PC-9 (cell line): ENCODE data around the gene STK39. TPM values are rescaled to one million over a fixed set of nuclear protein-coding genes. Genes with fewer than 3 reads are reported as not detected.

Experiments used
- BruUV-seq: library from RNA; stranded (reverse); fragments of 400-500 nt; replicated peaks from 2 replicates; lab custom pipeline; 2021; lab: Mats Ljungman, UMichigan
- CTCF ChIA-PET: fragments of 300-600 bp; sonication (Branson Sonifier 250); formaldehyde crosslinking; loops from one replicate; lab custom pipeline; 2022; ENCODE audit warnings: antibody characterized with exemption; lab: Charles Lee
- POLR2A ChIA-PET: fragments of 300-600 bp; sonication (Branson Sonifier 250); formaldehyde crosslinking; loops from one replicate; lab custom pipeline; 2022; ENCODE audit warnings: antibody characterized with exemption; ENCODE audit not compliant: unreplicated experiment; lab: Charles Lee
- DNase-seq, 2 experiments: peaks; one replicate each; pipeline versions ENCODE4 v3.0.0 to v3.0.0-alpha.2; 2015 to 2022; ENCODE audit warnings: mixed read lengths in 1 of 2
- H2AFZ ChIP-seq: fragments of 200-600 bp; sonication (generic); 2 replicates; pipeline ENCODE4 v1.8.1; 2017; ENCODE audit warnings: antibody characterized with exemption
- H3F3A ChIP-seq: fragments of 200-600 bp; sonication (generic); 2 replicates; pipeline ENCODE4 v1.8.1; 2017; ENCODE audit warnings: antibody characterized with exemption, mild to moderate bottlenecking, low read depth; ENCODE audit not compliant: insufficient read depth
- H3K27ac ChIP-seq: fragments of 200-600 bp; sonication (generic); 2 replicates; pipeline ENCODE4 v1.6.1; 2016; ENCODE audit warnings: mixed run types
- H3K27me3 ChIP-seq: fragments of 200-600 bp; sonication (generic); 2 replicates; pipeline ENCODE4 v1.6.1; 2016; ENCODE audit warnings: low read depth, mixed run types; ENCODE audit not compliant: insufficient read depth
- H3K36me3 ChIP-seq: fragments of 200-600 bp; sonication (generic); 2 replicates; pipeline ENCODE4 v1.6.1; 2016; ENCODE audit warnings: low read depth, mixed run types
- H3K4me1 ChIP-seq: fragments of 200-600 bp; sonication (generic); replicated peaks from 2 replicates; pipeline ENCODE4 v1.6.1; 2016; ENCODE audit warnings: mixed run types; ENCODE audit not compliant: insufficient read depth
- H3K4me2 ChIP-seq: fragments of 200-600 bp; sonication (generic); 2 replicates; pipeline ENCODE4 v1.6.1; 2017; ENCODE audit warnings: mixed run types
- H3K4me3 ChIP-seq: fragments of 200-600 bp; sonication (generic); 2 replicates; pipeline ENCODE4 v1.6.1; 2016; ENCODE audit warnings: mixed run types
- H3K79me2 ChIP-seq: fragments of 200-600 bp; sonication (generic); 2 replicates; pipeline ENCODE4 v1.6.1; 2017; ENCODE audit warnings: low read depth, mixed run types
- H3K9me2 ChIP-seq: fragments of 200-600 bp; sonication (generic); 2 replicates; pipeline ENCODE4 v1.8.1; 2017; ENCODE audit warnings: mild to moderate bottlenecking; ENCODE audit not compliant: insufficient read depth
- H3K9me3 ChIP-seq: fragments of 200-600 bp; sonication (generic); 2 replicates; pipeline ENCODE4 v1.8.1; 2016; ENCODE audit warnings: low read depth; ENCODE audit not compliant: insufficient read depth
- H4K20me1 ChIP-seq: fragments of 200-600 bp; sonication (generic); 2 replicates; pipeline ENCODE4 v1.8.1; 2017; ENCODE audit not compliant: insufficient read depth
- EZH2 ChIP-seq: fragments of 200-600 bp; sonication (generic); IDR thresholded peaks from 2 replicates; pipeline ENCODE4 v1.8.0; 2017; ENCODE audit warnings: antibody characterized with exemption, low read depth
- intact Hi-C: fragments of 100-400 bp; cut with micrococcal nuclease; formaldehyde crosslinking; loops from one replicate; pipeline ENCODE4 v1.10.0; 2022; ENCODE audit not compliant: unreplicated experiment
- total RNA-seq: library from RNA; stranded (reverse); gene quantifications from 2 replicates; pipeline ENCODE4 v1.2.3, GENCODE V29; 2021
- TF ChIP-seq, protein P1 (sequence below): fragments of 200-600 bp; sonication (generic); conservative IDR thresholded peaks from 2 replicates; pipeline ENCODE4 v1.6.1; 2017; ENCODE audit warnings: mixed run types, antibody characterized with exemption, mild to moderate bottlenecking, moderate library complexity

The STK39 gene
- total RNA-seq, 1 experiment from 2014 or later, result 14.5 TPM

DNA sequence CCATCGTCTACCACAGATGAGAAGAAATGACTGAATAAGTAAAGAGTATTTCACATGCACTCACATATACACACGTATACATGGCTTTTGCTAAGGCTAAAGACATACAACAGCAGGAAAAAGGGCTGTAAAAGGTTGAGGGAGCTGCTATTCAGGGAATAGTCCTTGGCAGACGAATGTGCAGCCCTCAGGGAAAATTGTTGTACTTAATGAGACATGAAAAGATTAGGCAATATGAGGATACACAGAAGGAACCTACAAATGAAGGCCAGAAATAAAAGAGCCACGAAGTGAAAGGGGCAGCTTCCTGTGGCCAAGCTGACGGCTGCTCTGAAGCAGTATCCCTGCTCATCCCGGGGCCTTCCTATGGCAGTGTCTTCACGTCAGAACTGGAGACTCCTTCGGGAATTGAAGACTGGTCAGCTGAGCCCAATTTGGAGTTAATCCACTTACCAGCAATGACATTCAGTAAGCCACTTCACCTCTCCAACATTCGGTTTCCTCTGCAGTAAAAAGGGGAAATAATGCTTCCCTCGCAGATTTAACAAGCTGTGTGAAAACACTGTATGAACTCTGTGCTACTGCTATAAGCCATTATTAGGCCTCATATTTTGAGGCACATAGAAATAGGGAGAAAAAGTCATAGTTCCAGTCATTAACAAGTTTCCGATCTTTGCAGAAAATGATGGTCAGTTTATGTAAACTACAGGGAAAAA is 221.8 kb downstream of the STK39 start:
- no peak overlapping the region for H2AFZ ChIP-seq
- DNase-seq, result no peak
- ChIA-PET CTCF (no interaction called here), POLR2A (no interaction called here)
- H3K4me3 ChIP-seq, result no peak overlapping the region
- no TSS peak for BruUV-seq
- H3K4me1 ChIP-seq, result no peaks in the 10 kb centered on the region
- TF ChIP-seq EZH2, result no peak
- TF ChIP-seq, protein P1, sequence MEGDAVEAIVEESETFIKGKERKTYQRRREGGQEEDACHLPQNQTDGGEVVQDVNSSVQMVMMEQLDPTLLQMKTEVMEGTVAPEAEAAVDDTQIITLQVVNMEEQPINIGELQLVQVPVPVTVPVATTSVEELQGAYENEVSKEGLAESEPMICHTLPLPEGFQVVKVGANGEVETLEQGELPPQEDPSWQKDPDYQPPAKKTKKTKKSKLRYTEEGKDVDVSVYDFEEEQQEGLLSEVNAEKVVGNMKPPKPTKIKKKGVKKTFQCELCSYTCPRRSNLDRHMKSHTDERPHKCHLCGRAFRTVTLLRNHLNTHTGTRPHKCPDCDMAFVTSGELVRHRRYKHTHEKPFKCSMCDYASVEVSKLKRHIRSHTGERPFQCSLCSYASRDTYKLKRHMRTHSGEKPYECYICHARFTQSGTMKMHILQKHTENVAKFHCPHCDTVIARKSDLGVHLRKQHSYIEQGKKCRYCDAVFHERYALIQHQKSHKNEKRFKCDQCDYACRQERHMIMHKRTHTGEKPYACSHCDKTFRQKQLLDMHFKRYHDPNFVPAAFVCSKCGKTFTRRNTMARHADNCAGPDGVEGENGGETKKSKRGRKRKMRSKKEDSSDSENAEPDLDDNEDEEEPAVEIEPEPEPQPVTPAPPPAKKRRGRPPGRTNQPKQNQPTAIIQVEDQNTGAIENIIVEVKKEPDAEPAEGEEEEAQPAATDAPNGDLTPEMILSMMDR, result no peak
- no peaks in the 10 kb centered on the region for H3K9me2 ChIP-seq
- H3F3A ChIP-seq, result no peaks in the 10 kb centered on the region
- no peak overlapping the region for H3K27ac ChIP-seq
- no peak overlapping the region for H3K4me2 ChIP-seq
- no peaks in the 10 kb centered on the region for H3K36me3 ChIP-seq
- no peaks in the 10 kb centered on the region for H4K20me1 ChIP-seq
- intact Hi-C loops, result no loop called here
- no peaks in the 10 kb centered on the region for H3K27me3 ChIP-seq
- H3K79me2 ChIP-seq, result no peaks in the 10 kb centered on the region
- H3K9me3 ChIP-seq, result no peaks in the 10 kb centered on the region

GRCh38 chr2:168024459-168024858 is 222.9 kb downstream of the STK39 start:
- BruUV-seq, result no TSS peak
- H3K4me3 ChIP-seq, result no peak overlapping the region
- TF ChIP-seq, protein P1, result no peak
- no peak for TF ChIP-seq EZH2
- H3K4me2 ChIP-seq, result no peak overlapping the region
- H3K4me1 ChIP-seq, result no peaks in the 10 kb centered on the region
- H2AFZ ChIP-seq, result no peak overlapping the region
- no peaks in the 10 kb centered on the region for H3K36me3 ChIP-seq
- H3K27ac ChIP-seq, result no peak overlapping the region
- H3K9me2 ChIP-seq, result no peaks in the 10 kb centered on the region
- no peaks in the 10 kb centered on the region for H3K9me3 ChIP-seq
- no peaks in the 10 kb centered on the region for H3K27me3 ChIP-seq
- intact Hi-C loops, result no loop called here
- no peaks in the 10 kb centered on the region for H4K20me1 ChIP-seq
- no peaks in the 10 kb centered on the region for H3F3A ChIP-seq
- no peaks in the 10 kb centered on the region for H3K79me2 ChIP-seq
- DNase-seq, result no peak
- POLR2A ChIA-PET, result no interaction called here
- CTCF ChIA-PET, result no interaction called here

DNA sequence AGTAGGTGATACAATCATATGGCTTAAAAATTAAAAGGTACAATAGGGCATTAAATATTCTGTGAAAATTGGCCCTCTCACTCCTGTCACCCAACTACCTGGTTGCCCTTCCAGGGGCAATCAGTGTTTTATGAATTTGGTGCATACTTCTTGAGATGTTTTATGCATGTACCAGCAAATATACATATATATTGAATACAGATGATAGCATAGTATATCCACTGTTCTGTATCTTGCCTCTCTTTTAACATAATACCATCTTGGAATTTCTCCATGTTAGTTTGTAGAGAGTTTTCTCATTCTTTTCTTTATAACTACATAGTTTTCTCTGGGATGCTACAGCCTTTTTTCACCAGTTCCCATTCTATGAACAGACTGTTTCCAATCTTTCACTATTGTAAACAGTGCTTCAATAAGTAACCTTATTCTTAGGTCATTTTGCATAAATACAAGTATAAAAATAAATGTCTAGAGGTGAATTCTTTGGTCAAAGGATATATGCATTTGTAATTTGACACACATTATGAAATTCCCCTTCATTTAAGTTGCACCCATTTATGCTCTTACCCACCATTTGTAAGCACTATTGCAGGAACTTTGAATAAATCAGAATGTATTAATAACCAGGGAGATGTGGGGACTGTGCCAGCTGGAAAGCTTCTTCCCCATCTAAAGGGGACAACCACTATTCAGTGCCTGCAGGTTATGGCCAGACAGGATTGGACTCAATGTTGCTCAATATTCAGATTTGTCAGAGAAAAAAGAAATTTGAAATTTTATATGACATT is 225.4 kb downstream of the STK39 start:
- no peak overlapping the region for H3K4me2 ChIP-seq
- intact Hi-C loops, result no loop called here
- no peak overlapping the region for H3K27ac ChIP-seq

More for the DNA sequence above, 225.4 kb downstream of the STK39 start:
- no peak for DNase-seq
- CTCF ChIA-PET, result no interaction called here
- POLR2A ChIA-PET, result no interaction called here
- Histone ChIP-seq H3K4me1 (no peaks in the 10 kb centered on the region), H3K9me3 (no peaks in the 10 kb centered on the region), H3K4me3 (no peak overlapping the region), H2AFZ (no peak overlapping the region), H3K27me3 (no peaks in the 10 kb centered on the region), H3K79me2 (no peaks in the 10 kb centered on the region), H3K36me3 (no peaks in the 10 kb centered on the region), H3F3A (no peaks in the 10 kb centered on the region), H4K20me1 (no peaks in the 10 kb centered on the region), H3K9me2 (no peaks in the 10 kb centered on the region)
- no peak for TF ChIP-seq EZH2
- TF ChIP-seq, protein P1, result no peak
- BruUV-seq, result no TSS peak
